Effector memory CD8-positive, alpha-beta T cell (primary cell): ENCODE results near the gene TUBB2B.

ENCODE experiments used
- ATAC-seq: fragments of 150-1000 bp; cut with Tn5 transposase; replicated peaks from 2 replicates; pipeline ENCODE4 v1.10.0; 2021; ENCODE audit warnings: mild to moderate bottlenecking, moderate library complexity
- DNase-seq, 3 experiments: peaks; one replicate each; pipeline ENCODE4 v3.0.0; 2021
- H3K27ac Mint-ChIP-seq, 2 donors: one replicate each; pipeline ENCODE4 v1.8.0; 2022; ENCODE audit warnings: mild to moderate bottlenecking in 2 of 2, mixed read lengths in 2 of 2, moderate library complexity in 2 of 2
- H3K27me3 Mint-ChIP-seq, 2 donors: one replicate each; pipeline ENCODE4 v1.8.0; 2022; ENCODE audit warnings: mixed read lengths in 2 of 2
- H3K36me3 Mint-ChIP-seq: one replicate; pipeline ENCODE4 v1.8.0; 2022; ENCODE audit warnings: mild to moderate bottlenecking, moderate library complexity, mixed read lengths; ENCODE audit not compliant: insufficient read depth
- H3K4me1 Mint-ChIP-seq, 2 donors: one replicate each; pipeline ENCODE4 v1.8.0; 2022; ENCODE audit warnings: low read depth in 2 of 2, mixed read lengths in 2 of 2
- H3K4me3 Mint-ChIP-seq, 2 donors: one replicate each; pipeline ENCODE4 v1.8.0; 2022; ENCODE audit warnings: mild to moderate bottlenecking in 2 of 2, mixed read lengths in 2 of 2, moderate library complexity in 2 of 2
- H3K9me3 Mint-ChIP-seq, 2 donors: one replicate each; pipeline ENCODE4 v1.8.0; 2022; ENCODE audit warnings: mixed read lengths in 2 of 2

TUBB2B gene

DNA sequence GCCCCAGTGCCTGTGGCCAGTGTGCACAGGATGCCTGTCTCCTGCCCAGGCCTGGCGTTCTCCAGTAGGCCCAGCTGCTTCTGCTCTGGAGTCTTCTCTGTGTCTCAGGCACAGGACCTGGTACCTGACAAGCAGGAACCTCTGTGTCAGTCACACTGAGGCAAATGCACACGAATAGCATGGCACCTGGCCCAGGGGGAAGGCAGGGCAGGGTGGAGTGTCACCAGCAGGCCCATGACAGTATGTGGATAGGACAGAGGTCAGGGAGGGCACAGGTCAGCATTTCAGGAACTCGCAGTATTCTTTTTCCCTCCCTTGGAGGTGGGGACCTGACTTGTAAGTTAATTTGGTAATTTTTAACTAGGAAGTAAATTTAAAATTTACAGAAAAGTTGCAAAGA is 36.9 kb upstream of the TUBB2B start:
- H3K9me3 Mint-ChIP-seq, result no peaks in the 10 kb centered on the region
- ATAC-seq, result no peak
- H3K36me3 Mint-ChIP-seq, result peaks cover 19% of the 10 kb centered on the region

DNA sequence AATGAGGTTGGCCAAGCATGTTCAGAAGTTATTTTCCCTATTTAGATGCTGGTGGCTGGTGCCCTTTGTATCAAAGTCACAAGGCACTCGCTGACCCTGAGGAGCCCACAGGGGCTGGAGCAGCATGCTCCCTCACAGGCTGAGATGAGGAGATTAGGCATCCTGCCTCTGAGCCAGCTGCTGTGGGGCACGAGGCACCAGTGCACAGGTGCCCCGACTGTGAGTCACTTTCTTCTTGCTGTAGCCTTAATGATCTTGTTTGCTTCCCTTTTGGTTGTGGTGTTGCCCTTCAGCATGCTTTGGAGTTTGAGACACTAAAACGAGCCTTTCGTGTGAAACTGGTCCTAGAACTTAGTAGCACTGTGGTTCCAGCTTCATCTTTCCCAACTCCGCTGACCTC is 35.6 kb upstream of the TUBB2B start:
- DNase-seq (no peak), ATAC-seq (no peak)
- Mint-ChIP-seq H3K27ac (no peak overlapping the region), H3K36me3 (peaks cover 19% of the 10 kb centered on the region), H3K4me3 (no peak overlapping the region), H3K27me3 (no peaks in the 10 kb centered on the region), H3K4me1 (peaks cover 46 to 52% of the 10 kb centered on the region in 2 donors), H3K9me3 (no peaks in the 10 kb centered on the region)

More for the DNA sequence above, 36.9 kb upstream of the TUBB2B start:
- Mint-ChIP-seq H3K27ac (no peak overlapping the region), H3K27me3 (no peaks in the 10 kb centered on the region), H3K4me1 (peaks cover 48 to 53% of the 10 kb centered on the region in 2 donors), H3K4me3 (no peak overlapping the region)
- no peak for DNase-seq

DNA sequence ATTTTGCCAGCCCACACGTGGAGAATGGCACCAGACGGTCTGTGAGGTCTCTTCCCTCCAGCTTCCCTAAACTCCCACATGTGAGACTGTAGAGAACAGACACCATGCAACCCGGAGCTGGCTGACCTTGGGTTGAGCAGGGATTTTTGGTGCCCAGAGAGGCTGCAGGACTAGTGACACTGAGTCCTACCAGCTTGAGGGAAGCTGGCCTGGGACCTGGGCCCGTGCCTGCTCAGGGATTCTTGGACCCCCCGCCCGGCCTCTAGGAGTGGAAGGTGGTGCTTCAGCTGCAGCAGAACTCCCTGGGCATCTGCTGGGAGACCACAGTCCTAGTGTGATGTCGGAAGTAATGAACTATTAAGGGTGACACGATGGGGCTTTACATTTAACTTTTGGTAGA is 34.5 kb upstream of the TUBB2B start:
- Mint-ChIP-seq H3K9me3 (no peaks in the 10 kb centered on the region), H3K4me3 (peak overlapping the region; percentile 94 to 98), H3K27me3 (no peaks in the 10 kb centered on the region), H3K36me3 (peaks cover 19% of the 10 kb centered on the region), H3K4me1 (peaks cover 45 to 46% of the 10 kb centered on the region in 2 donors), H3K27ac (peak overlapping the region in 1 of 2 donors; percentile 51)
- no peak for ATAC-seq
- no peak for DNase-seq

DNA sequence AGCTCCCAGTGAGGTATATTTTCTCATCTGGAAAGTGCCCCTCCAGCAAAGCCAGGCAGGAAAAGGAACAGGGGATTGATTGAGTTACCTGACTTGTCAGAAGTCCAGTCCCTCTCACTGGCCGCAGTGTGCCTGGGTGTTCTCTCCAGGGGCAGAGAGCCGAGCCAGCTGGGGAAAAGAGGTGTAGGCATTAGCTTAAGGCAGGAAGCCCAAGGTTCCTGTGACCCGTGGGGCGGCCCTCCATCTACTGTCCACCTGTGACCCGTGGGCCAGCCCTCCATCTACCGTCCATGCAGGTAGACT is 34.0 kb upstream of the TUBB2B start:
- peaks cover 17% of the 10 kb centered on the region for H3K36me3 Mint-ChIP-seq
- no peak for ATAC-seq
- no peaks in the 10 kb centered on the region for H3K9me3 Mint-ChIP-seq
- peak overlapping the region in 1 of 2 donors; percentile 51 for H3K27ac Mint-ChIP-seq
- H3K4me1 Mint-ChIP-seq, result peaks cover 45% of the 10 kb centered on the region in 2 donors
- no peak for DNase-seq
- no peaks in the 10 kb centered on the region for H3K27me3 Mint-ChIP-seq
- peak overlapping the region; percentile 94 to 98 for H3K4me3 Mint-ChIP-seq

DNA sequence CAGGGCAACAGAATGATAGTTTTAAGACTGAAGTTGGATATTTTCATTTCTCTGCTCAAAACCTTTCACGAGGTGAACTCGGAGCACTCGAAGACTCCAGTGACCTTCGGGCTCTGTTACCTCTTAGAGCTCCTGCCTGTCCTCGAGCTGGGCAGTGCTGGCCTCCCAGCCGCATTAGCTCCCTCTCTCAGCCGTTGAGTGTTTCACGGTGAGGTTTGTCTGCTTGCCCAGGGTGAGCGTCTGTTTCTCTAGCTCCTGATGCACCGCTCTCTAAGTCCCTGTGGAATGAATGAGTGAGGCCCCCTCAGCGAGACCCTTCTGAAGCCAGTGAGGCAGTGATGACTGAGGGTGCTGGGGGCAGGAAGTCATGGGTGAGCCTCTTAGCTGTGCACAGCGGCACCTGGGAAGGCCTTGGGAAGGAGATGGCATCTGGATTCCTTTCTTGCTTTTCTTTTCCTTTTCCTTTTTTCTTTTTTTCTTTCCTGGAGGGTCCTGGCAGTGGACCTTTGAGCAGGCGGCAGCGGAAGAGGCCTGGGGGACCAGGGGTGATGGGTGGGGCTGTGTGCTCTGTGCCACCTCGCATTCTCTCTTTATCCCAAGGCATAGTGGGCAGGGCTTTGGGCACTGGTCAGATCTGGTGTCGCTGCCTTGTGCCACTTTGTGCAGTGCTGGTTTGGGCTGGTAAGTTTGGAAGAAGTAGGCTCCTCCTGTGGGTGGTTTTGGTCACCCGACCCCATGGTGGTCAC is 33.5 kb upstream of the TUBB2B start:
- no peaks in the 10 kb centered on the region for H3K9me3 Mint-ChIP-seq
- DNase-seq, result no peak
- H3K36me3 Mint-ChIP-seq, result peaks cover 15% of the 10 kb centered on the region
- peaks cover 41 to 42% of the 10 kb centered on the region in 2 donors for H3K4me1 Mint-ChIP-seq
- ATAC-seq, result no peak
- H3K27me3 Mint-ChIP-seq, result no peaks in the 10 kb centered on the region
- H3K27ac Mint-ChIP-seq, result peak overlapping the region in 1 of 2 donors; percentile 33
- H3K4me3 Mint-ChIP-seq, result peak overlapping the region; percentile 94 to 98

DNA sequence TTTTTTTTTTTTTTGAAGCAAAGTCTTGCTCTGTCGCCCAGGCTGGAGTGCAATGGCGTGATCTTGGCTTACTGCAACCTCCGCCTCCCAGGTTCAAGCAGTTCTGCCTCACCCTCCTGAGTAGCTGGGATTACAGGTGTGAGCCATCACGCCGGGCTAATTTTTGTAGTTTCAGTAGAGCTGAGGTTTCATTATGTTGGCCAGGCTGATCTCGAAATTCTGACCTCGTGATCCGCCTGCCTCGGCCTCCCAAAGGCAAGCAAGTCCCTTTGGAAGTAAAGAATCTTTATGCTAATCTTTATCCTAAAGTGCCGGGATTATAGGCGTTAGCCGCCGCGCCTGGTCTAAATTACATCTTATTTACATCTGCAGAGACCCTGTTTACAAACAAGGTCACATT is 32.8 kb upstream of the TUBB2B start:
- Mint-ChIP-seq H3K4me1 (peaks cover 41 to 42% of the 10 kb centered on the region in 2 donors), H3K27me3 (no peaks in the 10 kb centered on the region), H3K9me3 (no peaks in the 10 kb centered on the region)

DNA sequence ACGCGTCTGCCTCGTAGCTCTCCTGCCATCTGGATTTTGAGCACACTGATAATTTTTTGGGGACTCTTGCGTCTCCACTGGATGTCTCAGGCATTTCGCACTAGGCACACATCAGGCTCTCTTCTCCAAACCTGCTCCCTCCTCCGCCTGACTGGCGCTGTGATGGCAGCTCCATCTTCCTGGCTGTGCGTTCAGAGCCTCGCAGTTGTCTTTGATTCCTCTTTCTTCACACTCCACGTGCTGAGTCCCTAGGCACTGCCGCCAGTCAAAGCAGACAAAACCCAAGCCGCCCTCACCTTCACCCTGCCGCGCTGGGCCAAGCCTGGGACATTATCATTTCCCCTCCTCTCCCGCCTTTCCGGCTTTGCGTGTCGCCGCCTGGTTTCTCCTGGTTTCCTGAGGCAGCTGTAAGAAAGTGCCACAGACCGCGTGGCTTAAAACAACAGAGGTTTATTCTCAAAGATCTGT is 32.1 kb upstream of the TUBB2B start:
- DNase-seq, result peak in 1 of 3 experiments; percentile 33
- Mint-ChIP-seq H3K4me1 (peaks cover 36 to 41% of the 10 kb centered on the region in 2 donors), H3K27ac (peak overlapping the region; percentile 88 to 93)

More for the DNA sequence above, 32.8 kb upstream of the TUBB2B start:
- H3K4me3 Mint-ChIP-seq, result peak overlapping the region; percentile 94 to 98
- DNase-seq (no peak), ATAC-seq (no peak)
- H3K36me3 Mint-ChIP-seq, result peaks cover 15% of the 10 kb centered on the region
- H3K27ac Mint-ChIP-seq, result peak overlapping the region; percentile 33 to 88

DNA sequence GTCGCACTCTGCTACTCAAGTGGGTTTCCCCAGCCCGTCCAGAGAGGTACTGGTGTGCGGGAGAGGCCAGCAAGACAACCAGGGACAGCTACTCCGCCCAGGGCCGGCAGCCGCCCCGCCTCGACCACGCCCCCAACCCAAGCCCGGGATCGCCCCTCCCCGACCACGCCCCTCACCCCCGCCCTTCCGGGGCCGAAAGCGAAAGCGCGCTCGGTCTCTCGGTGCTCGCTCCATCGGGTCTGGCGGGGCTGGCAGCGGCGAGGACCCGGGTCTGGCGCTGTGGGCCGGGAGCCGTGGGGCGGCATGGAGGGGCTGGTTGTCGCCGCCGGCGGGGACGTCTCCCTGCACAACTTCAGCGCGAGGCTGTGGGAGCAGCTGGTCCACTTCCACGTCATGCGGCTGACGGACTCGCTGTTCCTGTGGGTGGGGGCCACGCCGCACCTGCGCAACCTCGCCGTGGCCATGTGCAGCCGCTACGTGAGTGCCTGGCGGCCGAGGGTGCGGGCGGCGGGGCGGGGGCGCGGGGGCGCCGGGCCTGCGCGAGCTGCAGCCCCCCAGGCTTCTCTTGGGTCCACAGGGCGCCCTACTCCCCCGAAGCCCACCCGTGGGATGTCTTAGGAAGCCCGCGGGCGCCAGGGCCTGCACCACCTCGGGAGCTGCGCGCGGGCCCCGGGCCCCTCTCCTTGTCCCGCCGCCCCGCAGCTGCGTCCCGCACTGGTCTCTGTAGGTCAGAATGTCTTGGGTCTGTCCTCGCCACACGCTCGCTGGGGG is 31.5 kb upstream of the TUBB2B start, which contains the start of gene PSMG4:
Gene PSMG4 (plus strand): TSS at position 228 of the 771 bp plus-strand sequence. CDS start 76 bp downstream, at position 304.
- Mint-ChIP-seq H3K9me3 (no peaks in the 10 kb centered on the region), H3K27ac (peak within 1 kb of the TSS; percentile 88 to 93), H3K4me1 (peaks cover 36 to 41% of the 10 kb centered on the region in 2 donors), H3K36me3 (peaks cover 16% of the 10 kb centered on the region), H3K4me3 (peak within 1 kb of the TSS; percentile 94 to 98), H3K27me3 (no peaks in the 10 kb centered on the region)
- ATAC-seq, result peak; percentile 87
- DNase-seq, result peak; percentile 90 to 92 (median 90)

More for the DNA sequence above, 32.1 kb upstream of the TUBB2B start:
- ATAC-seq, result peak; percentile 28
- H3K36me3 Mint-ChIP-seq, result peaks cover 12% of the 10 kb centered on the region
- H3K27me3 Mint-ChIP-seq, result no peaks in the 10 kb centered on the region
- H3K9me3 Mint-ChIP-seq, result no peaks in the 10 kb centered on the region
- H3K4me3 Mint-ChIP-seq, result peak overlapping the region; percentile 94 to 98

DNA sequence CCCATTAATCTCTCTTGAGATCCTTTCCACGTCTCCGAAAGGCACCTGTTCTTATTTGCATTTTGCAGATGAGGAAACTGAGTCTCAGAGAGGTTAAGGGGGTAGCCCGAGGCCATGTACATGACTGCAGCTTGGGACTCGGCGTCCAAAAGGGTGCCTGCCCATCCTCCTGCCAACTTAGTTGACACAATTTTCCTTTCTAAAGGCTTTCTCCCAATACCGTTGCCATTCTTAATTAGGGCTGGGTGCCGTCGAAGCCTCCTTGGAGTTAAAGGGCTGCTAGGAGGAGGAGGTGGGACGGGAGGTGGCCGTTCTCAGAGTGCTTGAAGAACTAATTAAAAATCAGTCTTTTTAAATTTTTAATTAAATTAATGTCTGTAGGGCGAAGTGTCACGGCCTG is 30.7 kb upstream of the TUBB2B start:
- ATAC-seq, result no peak
- no peaks in the 10 kb centered on the region for H3K27me3 Mint-ChIP-seq

DNA sequence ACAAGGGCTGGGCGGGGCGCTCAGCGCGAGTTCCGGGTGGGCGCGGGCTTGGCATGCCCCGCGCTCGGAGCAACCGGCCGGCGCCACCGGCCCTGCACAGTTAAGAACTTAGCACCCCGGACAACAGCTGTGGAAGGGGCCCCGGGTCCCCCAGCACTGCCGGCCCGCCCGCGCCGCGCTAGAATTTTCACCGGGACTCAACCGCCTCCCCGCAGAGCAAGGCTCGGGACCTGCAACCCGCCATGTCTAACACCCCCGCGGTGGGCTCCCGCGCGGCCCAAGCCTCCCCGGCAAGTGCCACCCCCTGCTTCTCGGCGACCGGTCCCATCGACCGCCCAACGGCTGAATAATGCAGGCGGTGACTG is 26.1 kb upstream of the TUBB2B start:
- H3K9me3 Mint-ChIP-seq, result no peaks in the 10 kb centered on the region
- H3K27me3 Mint-ChIP-seq, result peaks cover 18 to 38% of the 10 kb centered on the region in 2 donors
- peaks cover 0 to 11% of the 10 kb centered on the region in 2 donors for H3K4me1 Mint-ChIP-seq
- no peak for ATAC-seq
- H3K27ac Mint-ChIP-seq, result no peak overlapping the region
- no peak for DNase-seq
- H3K36me3 Mint-ChIP-seq, result peaks cover 7% of the 10 kb centered on the region
- no peak overlapping the region for H3K4me3 Mint-ChIP-seq

More for the DNA sequence above, 30.7 kb upstream of the TUBB2B start:
- peak overlapping the region; percentile 94 to 98 for H3K4me3 Mint-ChIP-seq
- peaks cover 10% of the 10 kb centered on the region for H3K36me3 Mint-ChIP-seq
- peak overlapping the region in 1 of 2 donors; percentile 88 for H3K27ac Mint-ChIP-seq
- peaks cover 30 to 34% of the 10 kb centered on the region in 2 donors for H3K4me1 Mint-ChIP-seq
- H3K9me3 Mint-ChIP-seq, result no peaks in the 10 kb centered on the region
- DNase-seq, result peak in 1 of 3 experiments; percentile 9

DNA sequence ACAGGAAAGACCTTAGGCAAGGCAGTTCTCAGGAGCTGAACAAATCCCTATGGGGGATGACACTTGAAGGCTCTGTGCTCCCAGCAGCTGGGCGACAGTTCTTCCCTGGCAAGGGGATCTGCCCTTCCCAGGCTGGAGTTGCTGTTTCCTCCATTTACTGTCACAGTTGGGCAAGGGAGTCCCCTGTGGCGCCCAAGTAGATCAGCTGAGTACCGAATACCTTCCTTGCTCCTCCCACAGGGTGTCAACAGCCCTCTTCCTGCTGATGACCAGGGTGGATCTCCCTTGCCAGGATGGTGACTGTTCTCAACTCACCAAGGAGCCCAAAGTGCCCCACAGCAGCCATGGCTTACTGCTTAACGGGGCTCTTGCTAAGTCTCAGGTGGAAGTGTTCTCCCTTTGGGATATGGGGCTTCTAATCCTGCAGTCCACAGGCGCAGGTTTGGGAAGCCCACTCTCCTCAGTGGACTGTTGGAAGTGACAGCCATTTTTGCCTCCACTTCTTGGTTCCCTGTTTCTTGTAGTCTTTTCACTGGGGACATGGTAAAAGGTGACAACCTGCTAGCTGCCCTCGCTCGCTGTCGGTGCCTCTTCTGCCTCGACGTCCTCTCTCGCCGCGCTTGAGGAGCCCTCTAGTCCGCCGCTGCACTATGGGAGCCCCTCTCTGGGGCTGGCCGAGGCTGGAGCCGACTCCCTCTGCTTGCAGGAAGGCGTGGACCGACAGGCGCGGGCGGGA is 25.6 kb upstream of the TUBB2B start:
- no peak overlapping the region for H3K27ac Mint-ChIP-seq
- H3K4me1 Mint-ChIP-seq, result peaks cover 0 to 11% of the 10 kb centered on the region in 2 donors
- no peaks in the 10 kb centered on the region for H3K9me3 Mint-ChIP-seq
- peaks cover 18 to 43% of the 10 kb centered on the region in 2 donors for H3K27me3 Mint-ChIP-seq
- ATAC-seq, result no peak
- no peak overlapping the region for H3K4me3 Mint-ChIP-seq
- H3K36me3 Mint-ChIP-seq, result peaks cover 7% of the 10 kb centered on the region
- DNase-seq, result no peak

DNA sequence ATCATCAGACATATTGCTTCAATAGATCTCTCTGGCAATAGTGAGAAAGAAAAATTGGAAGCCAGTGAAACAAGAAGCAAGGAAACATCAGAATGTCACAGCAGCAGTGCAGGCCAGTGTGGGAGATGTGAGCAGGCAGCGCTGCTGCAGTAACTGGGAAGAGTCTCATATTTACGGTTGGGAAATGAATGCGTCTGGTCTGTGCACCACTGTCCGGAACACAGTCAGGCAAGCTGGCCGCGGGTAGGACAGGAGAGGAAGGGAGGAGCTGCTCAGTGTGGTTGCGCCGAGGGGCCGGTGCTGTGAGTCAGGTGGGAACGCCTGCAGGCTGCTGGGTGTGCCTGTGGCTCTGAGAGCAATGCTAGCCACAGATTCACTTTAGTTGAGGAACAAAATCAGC is 24.9 kb upstream of the TUBB2B start:
- peaks cover 0 to 11% of the 10 kb centered on the region in 2 donors for H3K4me1 Mint-ChIP-seq
- no peaks in the 10 kb centered on the region for H3K9me3 Mint-ChIP-seq
- peaks cover 7% of the 10 kb centered on the region for H3K36me3 Mint-ChIP-seq
- H3K27me3 Mint-ChIP-seq, result peaks cover 22 to 50% of the 10 kb centered on the region in 2 donors
- no peak overlapping the region for H3K27ac Mint-ChIP-seq
- ATAC-seq, result no peak
- DNase-seq, result no peak
- H3K4me3 Mint-ChIP-seq, result peak overlapping the region in 1 of 2 donors; percentile 61
